IPS-18a (cell line): ENCODE results near the gene SEMA4D.

Source experiments
- H3K27ac ChIP-seq: one replicate; pipeline ENCODE4 v1.5.1; 2013; ENCODE audit warnings: low read length
- H3K27me3 ChIP-seq: one replicate; pipeline ENCODE4 v1.6.1; 2013; ENCODE audit warnings: mild to moderate bottlenecking, low read length; ENCODE audit not compliant: control insufficient read depth, insufficient read depth
- H3K36me3 ChIP-seq: one replicate; pipeline ENCODE4 v1.6.1; 2013; ENCODE audit warnings: low read depth, low read length; ENCODE audit not compliant: control insufficient read depth
- H3K4me1 ChIP-seq: one replicate; pipeline ENCODE4 v1.6.1; 2013; ENCODE audit warnings: low read depth, low read length; ENCODE audit not compliant: control insufficient read depth
- H3K4me3 ChIP-seq: one replicate; pipeline ENCODE4 v1.5.1; 2013; ENCODE audit warnings: low read length
- H3K9ac ChIP-seq: one replicate; pipeline ENCODE4 v1.6.1; 2013; ENCODE audit warnings: mild to moderate bottlenecking, low read length, moderate library complexity
- H3K9me3 ChIP-seq: one replicate; pipeline ENCODE4 v1.6.1; 2013; ENCODE audit warnings: low read depth, low read length; ENCODE audit not compliant: control insufficient read depth

The SEMA4D gene

GRCh38 chr9:89356782-89357181 is 141.1 kb downstream of the SEMA4D start:
- H3K36me3 ChIP-seq, result peaks cover 94% of the 10 kb centered on the region

DNA sequence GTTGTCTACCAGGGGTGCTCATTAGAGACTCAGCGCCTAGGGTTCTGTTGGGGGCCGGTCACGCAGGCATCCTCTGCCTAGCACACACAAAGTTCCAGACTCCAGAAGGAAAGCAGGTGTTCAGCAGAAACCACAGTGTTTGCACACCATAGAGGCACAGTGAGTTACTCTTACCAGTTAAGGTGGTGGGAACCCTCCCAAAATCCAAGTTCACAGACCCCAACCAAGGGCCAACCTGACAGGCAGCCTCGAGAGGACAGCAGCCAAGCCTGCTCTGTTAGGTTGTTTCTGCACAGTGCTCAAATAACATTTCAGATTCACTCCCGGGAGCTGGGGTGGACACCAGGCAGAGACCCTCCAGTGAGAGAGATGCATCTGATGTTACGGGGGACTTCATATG is 143.4 kb downstream of the SEMA4D start:
- Histone ChIP-seq H3K27ac (no peak overlapping the region), H3K4me1 (no peaks in the 10 kb centered on the region), H3K27me3 (no peaks in the 10 kb centered on the region), H3K9me3 (no peaks in the 10 kb centered on the region), H3K36me3 (peaks cover 97% of the 10 kb centered on the region), H3K9ac (no peak overlapping the region), H3K4me3 (no peak overlapping the region)

More at GRCh38 chr9:89356782-89357181, 141.1 kb downstream of the SEMA4D start:
- Histone ChIP-seq H3K27ac (no peak overlapping the region), H3K4me3 (no peak overlapping the region), H3K4me1 (no peaks in the 10 kb centered on the region), H3K27me3 (no peaks in the 10 kb centered on the region), H3K9ac (no peak overlapping the region), H3K9me3 (no peaks in the 10 kb centered on the region)

DNA sequence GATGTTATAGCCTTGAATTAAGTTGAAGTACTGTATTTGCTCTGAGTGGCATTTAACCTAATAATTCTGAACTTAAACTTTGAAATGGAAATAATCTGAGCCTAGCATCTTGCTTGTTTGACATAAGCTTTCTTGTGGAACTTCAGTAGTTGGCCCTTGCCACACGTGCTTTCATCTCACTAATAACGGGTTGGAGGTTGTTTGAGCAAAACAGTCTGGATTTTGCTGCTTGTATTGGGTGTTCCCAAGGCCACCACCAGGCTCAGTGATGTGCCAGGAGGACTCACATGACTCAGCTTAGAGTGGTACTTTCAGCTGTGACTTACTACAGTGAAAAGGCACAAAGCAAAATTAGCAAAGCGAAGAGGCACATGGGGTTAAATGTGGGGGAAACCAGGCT is 143.9 kb downstream of the SEMA4D start:
- peaks cover 98% of the 10 kb centered on the region for H3K36me3 ChIP-seq
- H3K9me3 ChIP-seq, result no peaks in the 10 kb centered on the region
- no peak overlapping the region for H3K9ac ChIP-seq
- no peaks in the 10 kb centered on the region for H3K27me3 ChIP-seq
- no peaks in the 10 kb centered on the region for H3K4me1 ChIP-seq
- no peak overlapping the region for H3K4me3 ChIP-seq
- H3K27ac ChIP-seq, result no peak overlapping the region

DNA sequence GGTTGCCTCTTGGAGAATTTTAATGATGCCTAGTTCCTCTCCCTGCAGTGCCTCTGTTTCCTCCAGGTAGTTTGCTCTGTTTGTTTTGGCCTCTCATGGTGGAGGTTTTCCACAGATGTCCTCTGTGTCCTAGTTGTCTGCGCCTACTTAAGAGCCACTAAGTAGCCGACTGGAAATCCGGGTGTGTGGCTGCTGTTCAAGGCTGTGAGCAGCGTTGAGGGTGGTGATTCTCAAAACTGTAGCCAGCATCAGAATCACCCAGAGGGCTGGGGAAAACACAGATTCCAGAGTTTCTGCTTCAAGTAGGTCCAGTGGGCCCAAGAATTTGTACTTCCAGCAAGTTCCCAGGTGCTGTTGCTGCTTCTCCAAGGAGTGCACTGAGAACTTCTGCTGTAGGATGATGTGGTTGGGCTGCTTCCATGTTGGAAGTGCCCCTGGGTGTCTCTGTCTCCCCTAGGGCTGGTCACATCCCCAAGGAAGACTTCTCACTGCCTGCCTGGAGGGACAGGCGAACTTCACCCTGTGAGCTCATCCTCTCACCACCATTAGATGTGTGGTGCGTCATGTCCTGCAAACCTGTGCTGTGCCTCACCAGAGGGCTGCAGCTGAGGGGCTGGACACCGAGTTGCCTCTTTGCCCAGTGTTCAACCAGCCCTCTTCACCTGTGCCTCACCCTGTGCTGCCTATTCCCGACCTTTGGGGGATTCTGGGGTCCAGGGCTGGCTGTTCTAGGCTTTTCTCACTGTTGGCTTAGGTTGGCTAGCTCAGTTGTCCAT is 144.9 kb downstream of the SEMA4D start:
- no peak overlapping the region for H3K27ac ChIP-seq
- no peaks in the 10 kb centered on the region for H3K27me3 ChIP-seq
- no peak overlapping the region for H3K9ac ChIP-seq
- no peak overlapping the region for H3K4me3 ChIP-seq
- no peaks in the 10 kb centered on the region for H3K4me1 ChIP-seq
- no peaks in the 10 kb centered on the region for H3K9me3 ChIP-seq
- H3K36me3 ChIP-seq, result peaks cover 98% of the 10 kb centered on the region

GRCh38 chr9:89352451-89352850 is 145.5 kb downstream of the SEMA4D start:
- H3K4me1 ChIP-seq, result no peaks in the 10 kb centered on the region
- peaks cover 98% of the 10 kb centered on the region for H3K36me3 ChIP-seq
- H3K9me3 ChIP-seq, result no peaks in the 10 kb centered on the region
- H3K9ac ChIP-seq, result no peak overlapping the region
- no peak overlapping the region for H3K4me3 ChIP-seq
- no peak overlapping the region for H3K27ac ChIP-seq
- H3K27me3 ChIP-seq, result no peaks in the 10 kb centered on the region

DNA sequence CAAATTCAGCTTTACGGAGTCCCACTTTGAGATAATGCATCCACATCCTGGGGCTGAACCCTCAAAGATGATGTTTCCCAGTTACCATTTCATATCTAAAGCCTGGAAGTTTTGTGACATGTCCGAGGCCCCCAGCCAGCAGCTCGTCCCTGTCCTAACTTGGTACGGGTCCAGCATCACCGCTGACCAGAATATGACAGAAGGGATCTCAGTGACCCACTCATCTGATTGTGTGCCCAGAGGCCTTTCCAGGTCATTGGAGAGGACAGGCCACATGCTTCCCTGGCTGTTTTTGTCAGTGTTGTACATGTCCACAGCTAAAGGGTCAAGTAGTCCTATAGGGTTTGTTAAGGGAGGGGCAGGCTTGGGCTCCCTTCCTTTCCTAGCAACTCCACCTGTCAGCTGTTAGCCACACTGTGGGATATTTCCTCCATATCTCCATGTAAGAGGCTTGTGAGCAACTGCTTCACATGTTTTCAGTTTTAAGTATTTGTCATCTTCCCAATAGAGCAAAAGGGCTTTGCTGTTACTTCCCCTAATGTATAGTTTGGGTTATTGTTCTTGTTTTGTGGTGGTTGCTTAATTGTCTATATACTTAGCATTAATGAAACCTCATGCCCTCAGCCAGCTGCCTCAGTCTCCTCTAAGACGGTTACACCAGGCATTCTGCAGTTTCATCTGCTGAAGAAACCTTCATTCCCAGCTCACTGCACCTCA is 146.2 kb downstream of the SEMA4D start:
- Histone ChIP-seq H3K27me3 (no peaks in the 10 kb centered on the region), H3K36me3 (peaks cover 98% of the 10 kb centered on the region), H3K4me1 (no peaks in the 10 kb centered on the region), H3K27ac (no peak overlapping the region), H3K4me3 (no peak overlapping the region), H3K9me3 (no peaks in the 10 kb centered on the region), H3K9ac (no peak overlapping the region)

DNA sequence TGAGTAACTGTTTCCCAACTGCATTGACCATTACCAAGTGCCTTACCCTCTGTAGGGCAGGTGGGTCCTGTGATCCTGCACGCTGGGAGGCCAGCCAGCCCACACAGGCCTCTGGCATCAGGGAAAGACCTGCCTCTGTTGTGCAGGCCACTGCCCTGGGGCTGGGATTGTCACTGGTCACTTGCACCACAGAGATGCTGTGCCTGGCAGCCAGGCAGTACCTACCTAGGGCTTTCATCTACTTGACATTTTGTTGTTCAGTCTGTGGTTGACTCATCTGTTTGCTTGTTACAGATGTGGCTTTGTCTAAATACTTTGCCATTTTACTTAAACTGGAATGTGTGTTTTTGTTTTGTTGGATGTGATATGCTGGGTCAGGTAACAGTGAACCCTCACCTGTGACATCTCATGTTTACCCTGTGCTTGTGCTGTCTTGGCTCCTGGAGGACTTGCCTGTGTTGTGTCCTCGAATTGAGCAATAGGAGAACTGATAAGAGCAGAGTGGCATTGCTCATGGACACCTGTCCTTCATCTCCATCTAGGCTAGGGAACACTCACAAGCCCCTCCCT is 146.8 kb downstream of the SEMA4D start:
- Histone ChIP-seq H3K9ac (no peak overlapping the region), H3K9me3 (no peaks in the 10 kb centered on the region), H3K27me3 (no peaks in the 10 kb centered on the region), H3K4me1 (no peaks in the 10 kb centered on the region), H3K36me3 (peaks cover 98% of the 10 kb centered on the region), H3K27ac (no peak overlapping the region), H3K4me3 (no peak overlapping the region)

GRCh38 chr9:89349607-89350006 is 148.3 kb downstream of the SEMA4D start:
- Histone ChIP-seq H3K36me3 (peaks cover 98% of the 10 kb centered on the region), H3K27ac (no peak overlapping the region), H3K4me1 (no peaks in the 10 kb centered on the region), H3K4me3 (no peak overlapping the region), H3K27me3 (no peaks in the 10 kb centered on the region), H3K9ac (no peak overlapping the region), H3K9me3 (no peaks in the 10 kb centered on the region)

- peaks cover 93% of the 10 kb centered on the region for H3K36me3 ChIP-seq
These were observed 150.3 kb downstream of the SEMA4D start for GRCh38 chr9:89347651-89348050.

GRCh38 chr9:89346696-89347095 is 151.2 kb downstream of the SEMA4D start:
- H3K9me3 ChIP-seq, result no peaks in the 10 kb centered on the region
- H3K4me3 ChIP-seq, result no peak overlapping the region
- peaks cover 94% of the 10 kb centered on the region for H3K36me3 ChIP-seq
- H3K27me3 ChIP-seq, result no peaks in the 10 kb centered on the region
- H3K9ac ChIP-seq, result no peak overlapping the region
- H3K4me1 ChIP-seq, result no peaks in the 10 kb centered on the region
- no peak overlapping the region for H3K27ac ChIP-seq

More at GRCh38 chr9:89347651-89348050, 150.3 kb downstream of the SEMA4D start:
- Histone ChIP-seq H3K9me3 (no peaks in the 10 kb centered on the region), H3K27me3 (no peaks in the 10 kb centered on the region), H3K27ac (no peak overlapping the region), H3K9ac (no peak overlapping the region), H3K4me3 (no peak overlapping the region), H3K4me1 (no peaks in the 10 kb centered on the region)

DNA sequence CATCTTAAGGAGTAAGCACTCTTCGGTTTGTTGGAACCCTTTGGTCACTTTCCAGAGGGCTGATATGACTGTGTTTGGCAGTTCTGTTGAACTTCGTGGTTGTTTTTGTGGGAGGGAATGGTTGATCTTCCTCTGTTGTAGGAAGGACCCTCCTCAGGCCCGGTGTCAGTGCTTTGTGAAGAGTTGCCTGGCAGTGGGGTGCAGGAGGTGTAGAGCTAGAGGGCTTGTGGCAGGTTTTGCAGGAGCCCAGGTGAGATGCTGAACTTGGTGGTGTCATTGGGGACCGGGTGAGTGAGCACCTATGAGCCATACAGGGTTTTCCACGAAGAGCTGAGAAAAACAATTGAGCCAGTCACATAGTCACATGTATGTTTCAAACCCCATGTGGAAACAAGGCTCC is 152.4 kb downstream of the SEMA4D start:
- no peaks in the 10 kb centered on the region for H3K27me3 ChIP-seq
- H3K9me3 ChIP-seq, result no peaks in the 10 kb centered on the region
- H3K9ac ChIP-seq, result no peak overlapping the region
- no peak overlapping the region for H3K4me3 ChIP-seq
- H3K27ac ChIP-seq, result no peak overlapping the region
- H3K36me3 ChIP-seq, result peaks cover 94% of the 10 kb centered on the region
- H3K4me1 ChIP-seq, result no peaks in the 10 kb centered on the region
